HepG2 (cell line): ENCODE results near the gene OTUB2. TPM values are rescaled to one million over a fixed set of nuclear protein-coding genes. Genes with fewer than 3 reads are reported as not detected.

Source experiments
- CEBPZ ChIP-seq: IDR thresholded peaks from 2 replicates; pipeline ENCODE4 v1.6.1; 2012; ENCODE audit warnings: low read length, improper control_type of control experiment
- MED8 ChIP-seq: sonication (generic); formaldehyde crosslinking; IDR thresholded peaks from 2 replicates; pipeline ENCODE4 v1.8.1; 2023; ENCODE audit warnings: mild to moderate bottlenecking, missing genetic modification reagents; ENCODE audit not compliant: insufficient replicate concordance
- MIXL1 ChIP-seq: IDR thresholded peaks from 2 replicates; pipeline ENCODE4 v1.6.1; 2016
- MYC ChIP-seq: sonication (generic); formaldehyde crosslinking; IDR thresholded peaks from 2 replicates; pipeline ENCODE4 v1.9.0; 2021; ENCODE audit warnings: missing genetic modification reagents, borderline replicate concordance
- PLRG1 ChIP-seq: fragments of 450-650 bp; conservative IDR thresholded peaks from 2 replicates; pipeline ENCODE4 v1.6.1; 2016
- ZHX2 ChIP-seq, 2 experiments: sonication (generic) in 1 of 2; formaldehyde crosslinking in 1 of 2; IDR thresholded peaks; 2 replicates each; pipeline versions ENCODE4 v1.6.1 to v1.9.0; 2014 to 2022; ENCODE audit warnings: antibody characterized with exemption in 1 of 2, borderline replicate concordance in 1 of 2, inconsistent platforms in 1 of 2, low read depth in 1 of 2, missing genetic modification reagents in 1 of 2
- ZKSCAN5 ChIP-seq: sonication (generic); formaldehyde crosslinking; IDR thresholded peaks from 2 replicates; pipeline ENCODE4 v1.5.1; 2020; ENCODE audit warnings: mild to moderate bottlenecking, missing genetic modification reagents
- ZNF589 ChIP-seq: sonication (generic); formaldehyde crosslinking; conservative IDR thresholded peaks from 2 replicates; pipeline ENCODE4 v1.8.0; 2022; ENCODE audit warnings: mild to moderate bottlenecking, moderate library complexity, missing genetic modification reagents
- polyA plus RNA-seq, 8 experiments: library from polyadenylated mRNA; depleted of rRNA in 3 of 8; stranded (reverse) in 7 of 8; unstranded in 1 of 8; fragments of >200 nt; fragmentation: Illumina TruSeq in 4 of 8; extraction: Trizol in 4 of 8; gene quantifications; 2 replicates each; pipeline versions ENCODE4 v1.2.1 to v1.2.3, GENCODE V29; 2011 to 2016; ENCODE audit warnings: low read depth in 4 of 8, missing spikeins in 1 of 8, mixed read lengths in 1 of 8; ENCODE audit not compliant: insufficient read depth in 1 of 8
- total RNA-seq, 5 experiments: library from RNA; depleted of rRNA; stranded (reverse); fragments of >200 nt; fragmentation: Illumina TruSeq; extraction: Trizol; gene quantifications; 2 replicates each; pipeline ENCODE4 v1.2.3, GENCODE V29; 2016; ENCODE audit warnings: low read depth in 1 of 5
- TF ChIP-seq, protein P1 (sequence below): sonication (generic); formaldehyde crosslinking; IDR thresholded peaks from 2 replicates; pipeline ENCODE4 v1.5.0; 2020; ENCODE audit warnings: missing genetic modification reagents, mild to moderate bottlenecking, borderline replicate concordance

OTUB2 gene
- total and polyA plus RNA-seq, 2 of the 13 experiments (the other 11 are each of a cell fraction or from before 2014, with no cell fraction given): 2.2 to 2.4 TPM

DNA sequence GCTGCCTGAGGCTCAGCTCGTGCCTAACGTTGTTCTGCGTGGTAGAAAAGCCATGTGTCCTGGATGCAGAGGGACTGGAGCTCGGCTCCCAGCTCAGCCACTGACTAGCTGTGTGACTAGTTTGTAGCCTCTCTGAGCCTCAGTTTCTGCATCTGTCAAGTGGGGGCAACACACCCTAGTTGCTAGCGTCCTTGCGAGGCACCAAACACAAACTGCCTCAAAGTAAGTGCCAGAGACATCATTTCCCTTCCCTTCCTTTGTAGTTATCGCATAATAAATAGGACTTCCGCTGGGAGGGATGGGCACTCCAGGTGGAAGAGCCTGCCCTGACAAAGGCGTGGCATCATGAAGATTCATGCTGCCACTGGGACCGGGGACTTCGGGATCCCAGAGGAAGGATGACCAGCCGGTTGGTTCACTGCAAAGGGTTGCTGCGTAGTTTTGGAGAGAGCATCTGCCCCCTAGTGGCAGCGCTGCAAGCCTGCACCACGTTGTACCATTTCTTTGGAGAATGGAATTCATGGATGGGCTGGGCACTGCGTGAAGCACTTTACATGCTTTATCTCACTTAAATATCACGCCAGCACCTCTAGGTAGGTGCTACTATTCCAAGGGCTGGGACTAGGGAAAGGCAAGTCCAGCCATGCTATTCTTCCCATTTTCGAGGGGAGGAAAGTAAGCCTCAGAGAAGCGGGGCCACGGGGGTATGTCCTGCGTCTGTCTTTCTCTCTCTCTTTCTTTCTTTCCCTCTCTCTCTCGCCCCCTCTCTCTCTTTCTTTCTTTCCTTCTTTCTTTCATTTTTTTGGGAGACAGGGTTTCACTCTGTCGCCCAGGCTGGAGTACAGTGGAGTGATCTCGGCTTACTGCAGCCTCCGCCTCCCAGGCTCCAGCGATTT is 24.4 kb upstream of the OTUB2 start (continued):
- no peak for TF ChIP-seq ZHX2 (IDR thresholded peaks at IDR 0.05; ENCODE audit: low read depth)
- no peak for TF ChIP-seq ZHX2 (CRISPR knock-in tag; IDR thresholded peaks at IDR 0.05; ENCODE audit: borderline replicate concordance)
- TF ChIP-seq CEBPZ: no peak
- TF ChIP-seq, protein P1, sequence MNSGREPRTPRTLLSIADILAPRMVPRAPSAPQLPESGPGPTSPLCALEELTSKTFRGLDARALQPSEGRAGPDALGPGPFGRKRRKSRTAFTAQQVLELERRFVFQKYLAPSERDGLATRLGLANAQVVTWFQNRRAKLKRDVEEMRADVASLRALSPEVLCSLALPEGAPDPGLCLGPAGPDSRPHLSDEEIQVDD (CRISPR knock-in tag): no peak
- TF ChIP-seq ZNF589 (CRISPR knock-in tag): no peak
- TF ChIP-seq MIXL1 (CRISPR knock-in tag): no peak
- 0 out of 2 replicates have a peak, but pooled peaks have one; percentile 39 for TF ChIP-seq MYC
- no peak for TF ChIP-seq PLRG1
- TF ChIP-seq ZKSCAN5 (CRISPR knock-in tag): no peak
- no peak for TF ChIP-seq MED8 (CRISPR knock-in tag)
